Caco-2 (cell line): ENCODE data around the gene GABRA4. TPM values are rescaled to one million over a fixed set of nuclear protein-coding genes. Genes with fewer than 3 reads are reported as not detected.

Source experiments
- BruUV-seq: library from RNA; stranded (reverse); fragments of 400-500 nt; replicated peaks from 2 replicates; lab custom pipeline; 2021; lab: Mats Ljungman, UMichigan
- CTCF ChIA-PET: fragments of 300-600 bp; sonication (Branson Sonifier 250); formaldehyde crosslinking; loops from one replicate; lab custom pipeline; 2022; ENCODE audit warnings: antibody characterized with exemption; lab: Charles Lee
- POLR2A ChIA-PET: fragments of 300-600 bp; sonication (Branson Sonifier 250); formaldehyde crosslinking; loops from one replicate; lab custom pipeline; 2022; ENCODE audit warnings: antibody characterized with exemption; lab: Charles Lee
- DNase-seq, 2 experiments: peaks; one replicate each; pipeline versions ENCODE4 v3.0.0 to v3.0.0-alpha.2; 2020 to 2022
- H3K27me3 ChIP-seq: replicated peaks from 2 replicates; pipeline ENCODE4 v1.6.0; 2011; ENCODE audit warnings: low read length; ENCODE audit not compliant: control insufficient read depth, insufficient read depth
- H3K36me3 ChIP-seq: 2 replicates; pipeline ENCODE4 v1.5.1; 2011; ENCODE audit warnings: low read length; ENCODE audit not compliant: control insufficient read depth, insufficient read depth
- H3K4me1 ChIP-seq: fragments of 250-450 bp; sonication (Bioruptor Pico); 2 replicates; pipeline ENCODE4 v1.5.1; 2020; ENCODE audit warnings: mild to moderate bottlenecking
- H3K4me3 ChIP-seq: 2 replicates; pipeline ENCODE4 v1.5.1; 2011; ENCODE audit warnings: low read depth, mild to moderate bottlenecking, control low read depth, low read length
- H3K9me3 ChIP-seq: fragments of 250-450 bp; sonication (Bioruptor Pico); 2 replicates; pipeline ENCODE4 v1.5.1; 2020; ENCODE audit warnings: mild to moderate bottlenecking, moderate library complexity
- H3K27ac Mint-ChIP-seq: one replicate; pipeline ENCODE4 v1.8.0; 2022; ENCODE audit warnings: mixed read lengths; ENCODE audit not compliant: unreplicated experiment
- H3K27me3 Mint-ChIP-seq: one replicate; pipeline ENCODE4 v1.8.0; 2022; ENCODE audit warnings: mixed read lengths; ENCODE audit not compliant: insufficient read depth, unreplicated experiment
- H3K36me3 Mint-ChIP-seq: one replicate; pipeline ENCODE4 v1.8.0; 2022; ENCODE audit warnings: mild to moderate bottlenecking, mixed read lengths; ENCODE audit not compliant: insufficient read depth, unreplicated experiment
- H3K4me1 Mint-ChIP-seq: one replicate; pipeline ENCODE4 v1.8.0; 2022; ENCODE audit warnings: low read depth, mixed read lengths; ENCODE audit not compliant: unreplicated experiment
- H3K4me3 Mint-ChIP-seq: one replicate; pipeline ENCODE4 v1.8.0; 2022; ENCODE audit warnings: mild to moderate bottlenecking, moderate library complexity, mixed read lengths; ENCODE audit not compliant: unreplicated experiment
- H3K9me3 Mint-ChIP-seq: one replicate; pipeline ENCODE4 v1.8.0; 2022; ENCODE audit warnings: mixed read lengths; ENCODE audit not compliant: unreplicated experiment
- intact Hi-C: fragments of 100-400 bp; cut with micrococcal nuclease; formaldehyde crosslinking; loops from one replicate; pipeline ENCODE4 v1.10.0; 2022; ENCODE audit not compliant: unreplicated experiment
- total RNA-seq: library from RNA; stranded (reverse); gene quantifications from 2 replicates; pipeline ENCODE4 v1.2.3, GENCODE V29; 2022
- TF ChIP-seq, protein P1 (sequence below), 2 experiments: fragments of 200-600 bp in 1 of 2; IDR thresholded peaks; 1 replicate in 1 of 2; 2 replicates in 1 of 2; pipeline versions ENCODE4 v1.5.1 to v1.8.0; 2011 to 2022; ENCODE audit warnings: antibody characterized with exemption in 1 of 2, control low read depth in 1 of 2, inconsistent platforms in 1 of 2, low read depth in 1 of 2, low read length in 1 of 2, mild to moderate bottlenecking in 1 of 2, moderate library complexity in 1 of 2; ENCODE audit not compliant: insufficient read depth in 1 of 2, severe bottlenecking in 1 of 2, unreplicated experiment in 1 of 2

Gene GABRA4
- total RNA-seq, 1 experiment from 2014 or later, result 8.1 TPM

DNA sequence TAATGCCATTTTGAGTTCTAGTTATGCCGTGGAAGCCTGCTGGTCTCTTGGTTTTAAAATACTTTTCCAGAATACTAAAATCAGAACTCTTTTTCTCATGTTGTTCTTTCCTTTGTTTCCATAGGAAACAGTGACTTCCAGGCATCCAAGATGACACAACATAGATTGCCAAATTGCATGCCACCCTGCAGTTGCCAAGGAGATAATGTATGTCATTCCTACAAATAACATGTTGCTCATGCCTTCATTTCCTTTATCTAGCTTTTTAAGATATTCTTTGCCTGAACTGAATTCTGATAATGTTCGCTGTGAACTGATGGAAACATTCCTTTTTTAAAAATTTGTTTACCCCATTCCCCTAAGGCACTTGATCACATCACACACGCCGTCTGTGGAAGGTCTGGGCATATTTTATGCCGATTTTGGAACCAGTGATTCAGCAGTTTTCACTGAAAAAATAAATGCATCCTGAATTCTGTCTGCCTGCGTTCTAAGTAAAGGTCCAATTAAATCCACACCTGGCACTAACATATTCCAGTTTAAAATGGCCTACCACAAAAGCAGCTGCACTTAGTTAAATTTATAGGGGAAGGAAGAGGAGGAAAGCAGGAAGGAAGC, 46.4 kb downstream of the GABRA4 start:
- intact Hi-C loops, result no loop called here
- Histone ChIP-seq H3K36me3 (no peaks in the 10 kb centered on the region), H3K4me1 (no peaks in the 10 kb centered on the region), H3K9me3 (no peaks in the 10 kb centered on the region), H3K27me3 (no peaks in the 10 kb centered on the region), H3K4me3 (no peak overlapping the region)
- Mint-ChIP-seq H3K9me3 (peaks cover 12% of the 10 kb centered on the region), H3K4me3 (no peak overlapping the region), H3K27ac (no peak overlapping the region), H3K4me1 (no peaks in the 10 kb centered on the region), H3K36me3 (no peaks in the 10 kb centered on the region), H3K27me3 (no peaks in the 10 kb centered on the region)
- TF ChIP-seq, protein P1, sequence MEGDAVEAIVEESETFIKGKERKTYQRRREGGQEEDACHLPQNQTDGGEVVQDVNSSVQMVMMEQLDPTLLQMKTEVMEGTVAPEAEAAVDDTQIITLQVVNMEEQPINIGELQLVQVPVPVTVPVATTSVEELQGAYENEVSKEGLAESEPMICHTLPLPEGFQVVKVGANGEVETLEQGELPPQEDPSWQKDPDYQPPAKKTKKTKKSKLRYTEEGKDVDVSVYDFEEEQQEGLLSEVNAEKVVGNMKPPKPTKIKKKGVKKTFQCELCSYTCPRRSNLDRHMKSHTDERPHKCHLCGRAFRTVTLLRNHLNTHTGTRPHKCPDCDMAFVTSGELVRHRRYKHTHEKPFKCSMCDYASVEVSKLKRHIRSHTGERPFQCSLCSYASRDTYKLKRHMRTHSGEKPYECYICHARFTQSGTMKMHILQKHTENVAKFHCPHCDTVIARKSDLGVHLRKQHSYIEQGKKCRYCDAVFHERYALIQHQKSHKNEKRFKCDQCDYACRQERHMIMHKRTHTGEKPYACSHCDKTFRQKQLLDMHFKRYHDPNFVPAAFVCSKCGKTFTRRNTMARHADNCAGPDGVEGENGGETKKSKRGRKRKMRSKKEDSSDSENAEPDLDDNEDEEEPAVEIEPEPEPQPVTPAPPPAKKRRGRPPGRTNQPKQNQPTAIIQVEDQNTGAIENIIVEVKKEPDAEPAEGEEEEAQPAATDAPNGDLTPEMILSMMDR (IDR thresholded peaks at IDR 0.05; ENCODE audit: insufficient read depth in 1 of 2, low read depth in 1 of 2, low read length in 1 of 2, severe bottlenecking in 1 of 2, unreplicated experiment in 1 of 2), result no peak
- BruUV-seq, result no TSS peak
- CTCF ChIA-PET, result no interaction called here
- POLR2A ChIA-PET, result no interaction called here
- DNase-seq, result no peak

DNA sequence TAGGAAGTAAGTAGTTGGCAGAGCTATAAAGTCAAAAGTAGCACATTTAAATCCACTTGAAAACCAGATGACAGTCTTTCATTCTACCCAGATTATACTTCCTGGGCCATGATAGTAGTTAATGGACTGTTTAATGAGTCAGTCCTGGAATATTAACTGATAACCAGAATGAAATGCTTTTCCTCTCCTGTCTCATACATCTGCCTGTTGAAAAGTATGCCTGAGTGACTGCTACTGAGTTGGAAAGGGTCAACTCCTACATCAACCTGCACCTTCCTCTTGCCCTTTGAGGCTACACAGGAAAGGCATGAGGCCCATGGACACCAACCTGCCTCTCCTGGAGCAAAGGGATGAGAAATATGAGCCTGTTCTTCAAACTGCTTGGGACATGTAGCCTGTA, 48.3 kb downstream of the GABRA4 start:
- intact Hi-C loops, result no loop called here
- no peaks in the 10 kb centered on the region for H3K27me3 Mint-ChIP-seq

DNA sequence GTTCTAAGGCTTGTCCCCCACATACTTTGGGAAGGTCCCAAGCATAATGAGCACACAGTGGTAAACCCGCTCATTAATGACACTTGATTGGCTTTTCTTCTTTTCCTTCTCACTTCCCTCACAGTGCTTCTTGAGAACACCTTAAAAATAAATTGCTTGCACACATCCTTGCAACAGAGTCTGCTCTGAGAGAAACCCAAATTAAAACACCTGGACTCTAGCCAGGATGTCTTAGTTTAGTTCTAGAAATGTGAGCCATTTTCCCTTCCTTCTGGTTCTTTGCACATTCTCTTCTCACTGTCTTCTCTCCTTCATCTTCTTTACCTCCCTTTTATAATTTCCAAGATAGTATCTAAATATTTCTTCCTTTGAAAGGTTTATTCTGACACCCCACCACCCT, 49.0 kb downstream of the GABRA4 start:
- no peaks in the 10 kb centered on the region for H3K4me1 Mint-ChIP-seq
- CTCF ChIA-PET, result no interaction called here
- H3K4me3 Mint-ChIP-seq, result no peak overlapping the region
- H3K9me3 ChIP-seq, result no peaks in the 10 kb centered on the region
- no peaks in the 10 kb centered on the region for H3K27me3 ChIP-seq
- no peaks in the 10 kb centered on the region for H3K36me3 ChIP-seq
- peaks cover 15% of the 10 kb centered on the region for H3K9me3 Mint-ChIP-seq
- TF ChIP-seq, protein P1 (IDR thresholded peaks at IDR 0.05; ENCODE audit: insufficient read depth in 1 of 2, low read depth in 1 of 2, low read length in 1 of 2, severe bottlenecking in 1 of 2, unreplicated experiment in 1 of 2), result no peak
- intact Hi-C loops, result no loop called here
- DNase-seq, result no peak
- no peaks in the 10 kb centered on the region for H3K4me1 ChIP-seq
- H3K27me3 Mint-ChIP-seq, result no peaks in the 10 kb centered on the region
- POLR2A ChIA-PET, result no interaction called here
- no TSS peak for BruUV-seq
- no peak overlapping the region for H3K4me3 ChIP-seq
- H3K36me3 Mint-ChIP-seq, result no peaks in the 10 kb centered on the region
- H3K27ac Mint-ChIP-seq, result no peak overlapping the region

More for the DNA sequence above, 48.3 kb downstream of the GABRA4 start:
- Histone ChIP-seq H3K27me3 (no peaks in the 10 kb centered on the region), H3K9me3 (no peaks in the 10 kb centered on the region), H3K4me1 (no peaks in the 10 kb centered on the region), H3K36me3 (no peaks in the 10 kb centered on the region), H3K4me3 (no peak overlapping the region)
- Mint-ChIP-seq H3K4me1 (no peaks in the 10 kb centered on the region), H3K4me3 (no peak overlapping the region), H3K27ac (no peak overlapping the region), H3K9me3 (peaks cover 15% of the 10 kb centered on the region), H3K36me3 (no peaks in the 10 kb centered on the region)
- TF ChIP-seq, protein P1 (IDR thresholded peaks at IDR 0.05; ENCODE audit: insufficient read depth in 1 of 2, low read depth in 1 of 2, low read length in 1 of 2, severe bottlenecking in 1 of 2, unreplicated experiment in 1 of 2), result no peak
- ChIA-PET CTCF (no interaction called here), POLR2A (no interaction called here)
- BruUV-seq, result no TSS peak
- DNase-seq, result no peak
